Measurements from ENCODE around the gene B4GALT6.

B4GALT6 gene

DNA sequence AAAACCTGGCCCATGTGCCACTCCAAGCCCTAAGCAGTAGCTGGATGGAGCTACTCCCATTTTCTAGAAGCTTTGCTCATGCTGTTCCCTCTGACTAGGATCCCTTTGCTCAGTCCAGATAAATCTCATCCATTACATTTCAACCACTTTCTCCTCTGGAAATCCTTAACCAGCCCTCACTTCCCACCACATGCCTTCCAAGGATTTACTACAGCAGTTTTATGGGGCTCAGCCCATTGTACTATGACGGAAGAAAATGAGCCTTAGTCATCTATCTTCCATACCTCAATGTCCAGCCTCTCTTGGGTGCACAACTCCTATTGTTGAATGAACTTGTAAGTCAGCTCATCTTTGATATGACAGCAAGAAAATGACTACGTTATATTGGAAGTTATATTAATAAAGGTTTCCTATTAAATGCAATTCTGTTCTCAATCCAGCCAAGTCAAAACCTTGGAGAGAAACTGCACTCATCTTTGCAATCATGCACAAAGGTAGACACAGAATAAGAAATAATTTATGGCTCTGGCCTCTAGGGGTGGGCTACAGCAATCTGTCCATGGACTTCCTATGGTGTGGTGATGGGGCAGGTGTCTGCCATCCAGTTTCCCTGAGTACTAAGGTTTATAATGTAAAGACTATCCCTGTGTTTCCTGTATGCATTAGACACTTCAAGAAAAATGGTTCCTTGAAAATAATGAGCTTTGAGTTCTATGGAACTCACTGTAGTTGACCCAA, 3.4 kb downstream of the B4GALT6 start:
- Mint-ChIP-seq H3K4me1 (ENCODE audit: low read depth) (peaks cover 41% of the 10 kb centered on the region), H3K9me3 (no peaks in the 10 kb centered on the region), H3K27me3 (peaks cover 15% of the 10 kb centered on the region), H3K27ac (no peak overlapping the region), H3K36me3 (ENCODE audit: low read depth) (peaks cover 6% of the 10 kb centered on the region), H3K4me3 (no peak overlapping the region)
- intact Hi-C loops (cut with micrococcal nuclease): loop anchor here (10.0 kb wide), 1 partner anchor 414 kb away; the partner anchor contains the start of gene RNF138

DNA sequence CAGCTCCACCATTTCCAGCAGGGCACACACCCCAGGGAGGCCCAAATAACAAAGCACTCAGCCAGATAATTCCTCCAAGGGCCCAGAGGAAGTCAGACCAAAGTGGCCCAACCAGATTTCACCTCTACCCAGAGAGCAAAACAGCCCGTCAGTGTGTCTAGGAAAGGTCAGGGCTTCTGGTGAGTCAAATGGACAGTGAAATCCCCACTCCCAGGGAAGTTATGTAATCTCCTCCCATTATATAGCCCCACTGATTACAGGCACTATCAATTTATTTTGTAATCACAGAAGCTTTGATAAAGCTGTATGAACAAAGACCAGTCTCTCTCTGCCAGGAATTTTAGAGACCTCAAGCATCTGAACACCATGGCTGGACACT, 4.0 kb downstream of the B4GALT6 start:
- Mint-ChIP-seq H3K36me3 (ENCODE audit: low read depth) (peaks cover 6% of the 10 kb centered on the region), H3K27ac (no peak overlapping the region), H3K9me3 (no peaks in the 10 kb centered on the region), H3K4me1 (ENCODE audit: low read depth) (peaks cover 41% of the 10 kb centered on the region), H3K27me3 (peaks cover 12% of the 10 kb centered on the region), H3K4me3 (no peak overlapping the region)
- intact Hi-C loops (cut with micrococcal nuclease): loop anchor here (10.0 kb wide), 1 partner anchor 414 kb away; the partner anchor contains the start of gene RNF138

GRCh38 chr18:31679791-31680432, 4.5 kb downstream of the B4GALT6 start:
- no peak overlapping the region for H3K4me3 Mint-ChIP-seq
- intact Hi-C loops (cut with micrococcal nuclease): loop anchor here (10.0 kb wide), 1 partner anchor 415 kb away; the partner anchor contains the start of gene RNF138
- peaks cover 12% of the 10 kb centered on the region for H3K27me3 Mint-ChIP-seq
- peaks cover 6% of the 10 kb centered on the region for H3K36me3 Mint-ChIP-seq (ENCODE audit: low read depth)
- no peak overlapping the region for H3K27ac Mint-ChIP-seq
- H3K9me3 Mint-ChIP-seq: no peaks in the 10 kb centered on the region
- H3K4me1 Mint-ChIP-seq (ENCODE audit: low read depth): peaks cover 41% of the 10 kb centered on the region

DNA sequence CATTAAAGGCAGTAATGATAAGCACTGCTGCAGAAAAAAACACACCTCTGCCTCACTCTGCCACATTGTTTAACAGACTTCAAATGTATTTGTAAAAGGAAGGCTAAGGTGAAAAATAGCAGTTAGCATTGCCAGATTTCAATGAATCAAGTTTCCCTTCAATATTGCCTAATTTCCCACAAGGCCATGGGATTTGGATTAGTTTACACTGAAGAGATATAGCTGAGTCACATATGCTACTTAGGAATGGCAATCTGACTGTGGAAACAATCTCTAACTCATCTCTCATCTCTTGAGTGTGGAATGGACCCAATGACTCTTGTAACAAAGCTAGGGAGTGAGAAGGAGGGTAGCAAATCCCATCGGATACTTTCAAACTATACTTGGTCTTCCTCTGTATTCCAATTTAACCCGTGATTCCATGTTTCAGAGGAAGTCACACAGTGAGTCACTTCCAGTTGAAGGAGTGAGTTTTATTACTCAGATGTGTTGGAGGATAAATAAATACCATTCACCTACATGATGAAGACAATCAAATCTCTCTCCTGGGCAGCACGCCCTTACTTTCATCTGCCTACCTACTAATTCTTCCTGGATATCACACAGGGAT, 5.1 kb downstream of the B4GALT6 start:
- Mint-ChIP-seq H3K27me3 (peaks cover 12% of the 10 kb centered on the region), H3K27ac (no peak overlapping the region), H3K4me1 (ENCODE audit: low read depth) (peaks cover 40% of the 10 kb centered on the region), H3K9me3 (no peaks in the 10 kb centered on the region), H3K4me3 (no peak overlapping the region), H3K36me3 (ENCODE audit: low read depth) (peaks cover 4% of the 10 kb centered on the region)
- intact Hi-C loops (cut with micrococcal nuclease): no loop called here

- Mint-ChIP-seq H3K4me3 (no peak overlapping the region), H3K9me3 (no peaks in the 10 kb centered on the region), H3K36me3 (ENCODE audit: low read depth) (no peaks in the 10 kb centered on the region), H3K4me1 (ENCODE audit: low read depth) (peaks cover 34% of the 10 kb centered on the region), H3K27ac (no peak overlapping the region), H3K27me3 (peaks cover 6% of the 10 kb centered on the region)
- intact Hi-C loops (cut with micrococcal nuclease): no loop called here
These were observed 6.0 kb downstream of the B4GALT6 start for GRCh38 chr18:31678425-31678824.

DNA sequence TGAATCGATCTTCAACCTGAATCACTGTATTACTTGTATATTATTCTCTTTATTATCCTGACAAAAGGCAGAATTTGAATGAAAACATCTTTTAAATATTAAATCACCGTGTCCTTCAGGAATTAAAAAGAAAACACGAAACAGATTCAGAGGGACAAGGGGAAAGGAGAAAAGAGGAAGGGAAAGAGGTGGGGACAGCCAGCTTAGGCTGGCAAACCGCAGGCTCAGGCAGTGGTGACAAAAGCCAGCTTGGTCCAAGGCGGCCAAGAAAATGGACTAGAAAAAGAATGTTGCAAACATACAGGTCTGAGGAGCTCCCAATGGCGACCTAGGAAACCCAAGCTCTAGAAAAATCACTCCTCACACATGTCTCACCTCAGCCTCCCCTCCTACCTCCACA, 6.8 kb downstream of the B4GALT6 start:
- intact Hi-C loops (cut with micrococcal nuclease): no loop called here
- H3K9me3 Mint-ChIP-seq: no peaks in the 10 kb centered on the region
- no peak overlapping the region for H3K4me3 Mint-ChIP-seq
- H3K27ac Mint-ChIP-seq: no peak overlapping the region
- no peaks in the 10 kb centered on the region for H3K36me3 Mint-ChIP-seq (ENCODE audit: low read depth)
- peaks cover 2% of the 10 kb centered on the region for H3K27me3 Mint-ChIP-seq
- peaks cover 29% of the 10 kb centered on the region for H3K4me1 Mint-ChIP-seq (ENCODE audit: low read depth)

DNA sequence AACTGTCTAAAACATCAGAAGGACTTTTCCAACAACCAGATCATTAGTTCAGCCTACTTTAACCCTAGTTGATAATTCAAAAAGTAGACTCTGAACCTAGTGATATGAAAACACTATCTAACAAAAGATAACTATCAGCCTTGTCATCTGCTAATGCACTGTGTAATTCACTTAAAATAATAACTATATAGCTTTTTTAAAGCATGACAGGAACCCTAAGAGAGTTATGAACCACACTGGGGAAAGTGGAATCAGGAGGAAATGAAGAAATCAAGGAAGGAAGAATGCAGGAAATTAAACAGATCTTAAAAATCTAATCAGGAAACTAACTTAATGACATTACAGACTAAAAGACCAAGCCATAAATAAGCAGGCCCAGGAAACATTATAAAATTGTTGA, 9.0 kb downstream of the B4GALT6 start:
- H3K36me3 Mint-ChIP-seq (ENCODE audit: low read depth): no peaks in the 10 kb centered on the region

DNA sequence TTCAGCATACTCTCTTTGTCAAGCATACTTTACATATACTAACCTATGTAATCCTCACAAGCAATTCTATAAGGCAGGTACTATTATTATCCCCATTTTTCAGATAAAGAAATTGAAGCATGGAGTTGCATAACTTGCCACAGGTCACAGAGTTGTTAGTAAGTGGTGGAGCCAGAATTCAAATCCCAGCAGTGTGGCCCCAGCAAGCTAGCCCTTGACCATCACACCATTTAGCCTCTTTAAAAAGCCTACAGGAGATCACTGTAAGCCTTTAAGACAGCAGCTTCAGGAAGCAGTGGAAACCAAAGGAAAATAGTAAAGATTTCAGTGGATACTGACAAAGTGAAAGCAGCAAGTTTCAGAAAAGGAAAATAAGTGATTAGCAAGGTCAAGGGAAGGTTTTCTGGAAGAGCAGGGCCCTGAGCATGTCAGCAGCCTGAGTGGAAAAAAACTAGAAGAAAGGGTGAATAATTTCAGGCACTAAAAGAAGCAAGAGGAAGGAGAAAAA, 11.7 kb downstream of the B4GALT6 start:
- Mint-ChIP-seq H3K9me3 (no peaks in the 10 kb centered on the region), H3K27me3 (no peaks in the 10 kb centered on the region)

More for the DNA sequence above, 9.0 kb downstream of the B4GALT6 start:
- Mint-ChIP-seq H3K4me3 (no peak overlapping the region), H3K27ac (no peak overlapping the region), H3K9me3 (no peaks in the 10 kb centered on the region), H3K4me1 (ENCODE audit: low read depth) (peaks cover 27% of the 10 kb centered on the region), H3K27me3 (no peaks in the 10 kb centered on the region)
- intact Hi-C loops (cut with micrococcal nuclease): no loop called here

GRCh38 chr18:31671951-31672350, 12.4 kb downstream of the B4GALT6 start:
- H3K4me3 Mint-ChIP-seq: no peak overlapping the region

More for the DNA sequence above, 11.7 kb downstream of the B4GALT6 start:
- intact Hi-C loops (cut with micrococcal nuclease): no loop called here
- no peaks in the 10 kb centered on the region for H3K36me3 Mint-ChIP-seq (ENCODE audit: low read depth)
- H3K4me3 Mint-ChIP-seq: no peak overlapping the region
- H3K4me1 Mint-ChIP-seq (ENCODE audit: low read depth): peaks cover 4% of the 10 kb centered on the region
- H3K27ac Mint-ChIP-seq: no peak overlapping the region

DNA sequence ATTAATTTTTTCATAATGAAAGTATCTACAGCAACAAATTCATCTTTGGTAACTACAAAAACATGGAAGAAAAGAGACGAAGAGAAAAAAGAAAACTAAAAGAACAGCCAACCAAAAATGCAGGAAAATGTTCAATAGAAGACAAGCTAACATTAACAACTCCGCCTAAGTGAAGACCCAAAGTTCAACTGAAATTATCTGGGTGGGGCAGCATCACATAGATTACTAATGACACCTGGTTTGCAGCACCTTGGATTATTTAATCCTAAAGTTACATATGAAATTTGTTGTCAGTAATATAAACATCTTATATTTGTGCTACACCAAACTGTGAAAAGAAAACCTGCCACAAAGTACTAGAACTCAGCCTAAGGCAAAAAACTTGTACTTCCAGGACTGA, 14.8 kb downstream of the B4GALT6 start:
- no peaks in the 10 kb centered on the region for H3K4me1 Mint-ChIP-seq (ENCODE audit: low read depth)
- H3K9me3 Mint-ChIP-seq: no peaks in the 10 kb centered on the region
- H3K27me3 Mint-ChIP-seq: no peaks in the 10 kb centered on the region
- no peak overlapping the region for H3K4me3 Mint-ChIP-seq
- intact Hi-C loops (cut with micrococcal nuclease): no loop called here
- H3K36me3 Mint-ChIP-seq (ENCODE audit: low read depth): no peaks in the 10 kb centered on the region
- H3K27ac Mint-ChIP-seq: no peak overlapping the region

More at GRCh38 chr18:31671951-31672350, 12.4 kb downstream of the B4GALT6 start:
- no peaks in the 10 kb centered on the region for H3K36me3 Mint-ChIP-seq (ENCODE audit: low read depth)
- intact Hi-C loops (cut with micrococcal nuclease): no loop called here
- no peaks in the 10 kb centered on the region for H3K27me3 Mint-ChIP-seq
- H3K4me1 Mint-ChIP-seq (ENCODE audit: low read depth): no peaks in the 10 kb centered on the region
- no peak overlapping the region for H3K27ac Mint-ChIP-seq
- H3K9me3 Mint-ChIP-seq: no peaks in the 10 kb centered on the region

- H3K36me3 Mint-ChIP-seq (ENCODE audit: low read depth): no peaks in the 10 kb centered on the region
- H3K9me3 Mint-ChIP-seq: no peaks in the 10 kb centered on the region
- intact Hi-C loops (cut with micrococcal nuclease): no loop called here
- no peak overlapping the region for H3K4me3 Mint-ChIP-seq
- H3K27ac Mint-ChIP-seq: no peak overlapping the region
- H3K27me3 Mint-ChIP-seq: no peaks in the 10 kb centered on the region
- H3K4me1 Mint-ChIP-seq (ENCODE audit: low read depth): no peaks in the 10 kb centered on the region
These were observed 17.2 kb downstream of the B4GALT6 start for GRCh38 chr18:31667185-31667584.

- Mint-ChIP-seq H3K27ac (no peak overlapping the region), H3K36me3 (ENCODE audit: low read depth) (no peaks in the 10 kb centered on the region), H3K4me1 (ENCODE audit: low read depth) (no peaks in the 10 kb centered on the region), H3K4me3 (no peak overlapping the region), H3K27me3 (no peaks in the 10 kb centered on the region), H3K9me3 (peaks cover 2% of the 10 kb centered on the region)
- intact Hi-C loops (cut with micrococcal nuclease): no loop called here
These were observed 18.3 kb downstream of the B4GALT6 start for GRCh38 chr18:31666055-31666454.

DNA sequence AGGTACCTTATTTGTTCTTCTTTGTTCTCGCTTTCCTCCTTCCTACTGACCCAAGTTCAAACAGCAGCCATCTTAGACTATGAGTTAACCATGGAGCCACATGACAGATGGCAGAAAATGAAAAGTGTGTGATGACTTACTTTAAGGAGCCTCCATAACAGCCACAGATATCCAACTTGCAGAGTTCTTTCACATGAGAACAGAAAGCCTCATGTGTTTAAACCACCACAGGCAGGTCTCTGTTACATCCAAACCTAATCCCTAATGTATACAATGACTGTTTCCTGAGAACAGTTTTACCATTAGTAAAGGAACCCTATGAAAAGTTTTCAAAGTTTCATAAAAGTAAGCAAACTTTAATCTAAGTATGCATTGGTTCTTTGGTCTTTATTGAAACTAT, 20.3 kb downstream of the B4GALT6 start:
- Mint-ChIP-seq H3K27me3 (no peaks in the 10 kb centered on the region), H3K36me3 (ENCODE audit: low read depth) (peaks cover 7% of the 10 kb centered on the region), H3K4me3 (no peak overlapping the region), H3K27ac (no peak overlapping the region), H3K9me3 (peaks cover 9% of the 10 kb centered on the region), H3K4me1 (ENCODE audit: low read depth) (peaks cover 9% of the 10 kb centered on the region)
- intact Hi-C loops (cut with micrococcal nuclease): no loop called here

DNA sequence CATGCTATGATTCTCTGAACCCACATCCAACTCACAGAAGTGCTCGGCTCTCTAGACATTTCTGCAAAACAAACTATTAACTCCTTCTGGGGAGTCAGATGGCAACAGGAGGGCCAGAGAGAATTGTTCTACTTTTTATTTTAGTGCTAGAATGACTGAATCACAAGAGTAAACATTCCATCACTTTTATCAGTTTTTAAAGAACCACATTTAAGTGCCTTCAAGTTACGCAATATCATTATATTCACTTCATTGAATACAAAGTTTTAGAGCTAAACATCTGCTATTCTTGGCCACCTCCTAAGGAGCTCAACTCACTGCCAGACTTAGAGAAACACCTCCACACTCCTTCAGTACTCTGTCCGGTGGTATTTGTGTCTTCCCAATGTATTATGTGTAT, 22.4 kb downstream of the B4GALT6 start:
- Mint-ChIP-seq H3K36me3 (ENCODE audit: low read depth) (peaks cover 7% of the 10 kb centered on the region), H3K27me3 (no peaks in the 10 kb centered on the region), H3K9me3 (peaks cover 9% of the 10 kb centered on the region), H3K4me1 (ENCODE audit: low read depth) (peaks cover 14% of the 10 kb centered on the region), H3K4me3 (no peak overlapping the region), H3K27ac (no peak overlapping the region)
- intact Hi-C loops (cut with micrococcal nuclease): no loop called here

All from dendritic cell treated with granulocyte-macrophage colony-stimulating factor and Interleukin-4, amounts not matched to agents 40 ng/mL and 50 ng/mL, for 4 days (primary cell).